Sigmoid colon (tissue), 4 donors: Measurements from ENCODE around the gene SRGAP2C.
"Not testable (repeated sequence)": the region's sequence is repeated elsewhere in the genome, so short reads cannot be mapped to it uniquely, and the experiment has no call there.

ENCODE experiments used
- POLR2A ChIP-seq, 2 donors: fragments of 450-650 bp; IDR thresholded peaks; one replicate each; pipeline ENCODE4 v1.6.1; 2016; ENCODE audit warnings: antibody characterized with exemption in 2 of 2, mild to moderate bottlenecking in 2 of 2, moderate library complexity in 2 of 2
- POLR2AphosphoS5 ChIP-seq, 4 donors: sonication (generic); formaldehyde crosslinking; IDR thresholded peaks; one replicate each; pipeline ENCODE4 v1.6.1; 2017; ENCODE audit warnings: antibody characterized with exemption in 4 of 4
- TF ChIP-seq, protein P1 (sequence below), 4 experiments: fragments of 450-650 bp in 3 of 4; fragments of 200-600 bp in 1 of 4; IDR thresholded peaks; one replicate each; pipeline ENCODE4 v1.5.1; 2016 to 2019; ENCODE audit warnings: antibody characterized with exemption in 4 of 4, mild to moderate bottlenecking in 3 of 4, moderate library complexity in 2 of 4

DNA sequence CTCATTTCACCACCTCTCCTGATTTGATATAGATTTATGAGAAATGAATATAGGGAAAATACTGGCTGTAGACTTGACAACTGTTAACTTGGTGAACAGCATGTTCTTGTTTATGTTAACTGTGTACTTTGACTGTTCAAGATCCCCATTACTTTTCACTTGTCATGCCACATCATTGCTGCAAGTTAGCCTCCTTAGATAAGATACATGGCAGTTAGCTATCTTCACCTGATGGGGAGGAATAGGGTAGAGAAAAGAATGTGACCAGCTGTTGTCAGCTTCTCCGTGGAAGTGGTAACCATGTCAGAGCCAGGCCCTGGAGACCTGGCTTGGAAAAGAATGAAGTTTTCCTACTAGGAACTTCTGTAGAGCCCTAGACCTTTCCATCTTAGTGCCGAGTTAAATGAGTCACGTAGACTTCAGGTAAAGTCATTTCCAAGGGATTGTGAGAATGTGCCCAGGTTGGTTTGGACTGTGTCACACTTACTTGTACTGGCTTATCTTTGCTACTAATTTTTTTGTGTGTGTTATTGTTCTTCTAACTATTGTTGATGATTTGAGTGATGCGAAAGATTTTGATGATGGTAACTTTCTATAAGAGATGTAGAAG is 41.6 kb downstream of the SRGAP2C start:
- not testable (repeated sequence) for TF ChIP-seq POLR2A, POLR2AphosphoS5 (IDR thresholded peaks at IDR 0.05)
- TF ChIP-seq, protein P1, sequence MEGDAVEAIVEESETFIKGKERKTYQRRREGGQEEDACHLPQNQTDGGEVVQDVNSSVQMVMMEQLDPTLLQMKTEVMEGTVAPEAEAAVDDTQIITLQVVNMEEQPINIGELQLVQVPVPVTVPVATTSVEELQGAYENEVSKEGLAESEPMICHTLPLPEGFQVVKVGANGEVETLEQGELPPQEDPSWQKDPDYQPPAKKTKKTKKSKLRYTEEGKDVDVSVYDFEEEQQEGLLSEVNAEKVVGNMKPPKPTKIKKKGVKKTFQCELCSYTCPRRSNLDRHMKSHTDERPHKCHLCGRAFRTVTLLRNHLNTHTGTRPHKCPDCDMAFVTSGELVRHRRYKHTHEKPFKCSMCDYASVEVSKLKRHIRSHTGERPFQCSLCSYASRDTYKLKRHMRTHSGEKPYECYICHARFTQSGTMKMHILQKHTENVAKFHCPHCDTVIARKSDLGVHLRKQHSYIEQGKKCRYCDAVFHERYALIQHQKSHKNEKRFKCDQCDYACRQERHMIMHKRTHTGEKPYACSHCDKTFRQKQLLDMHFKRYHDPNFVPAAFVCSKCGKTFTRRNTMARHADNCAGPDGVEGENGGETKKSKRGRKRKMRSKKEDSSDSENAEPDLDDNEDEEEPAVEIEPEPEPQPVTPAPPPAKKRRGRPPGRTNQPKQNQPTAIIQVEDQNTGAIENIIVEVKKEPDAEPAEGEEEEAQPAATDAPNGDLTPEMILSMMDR (IDR thresholded peaks at IDR 0.05) = not testable (repeated sequence)
